GM12878 (cell line): Measurements from ENCODE around the gene ZNF723. TPM values are rescaled to one million over a fixed set of nuclear protein-coding genes. Genes with fewer than 3 reads are reported as not detected.

ENCODE experiments used
- polyA plus RNA-seq, 11 experiments: library from polyadenylated mRNA; depleted of rRNA in 4 of 11; unstranded in 6 of 11; stranded (reverse) in 5 of 11; fragments of >200 nt; fragmentation: Nextera tagmentation in 4 of 11; fragmentation: Illumina TruSeq in 1 of 11; extraction: Ambion mirVana in 4 of 11; extraction: Trizol in 1 of 11; gene quantifications; 1 replicate in 1 of 11; 2 replicates in 10 of 11; pipeline versions ENCODE4 v1.2.1 to v1.2.3, GENCODE V29; 2011 to 2016; ENCODE audit warnings: inconsistent platforms in 2 of 11, missing spikeins in 2 of 11, low read depth in 1 of 11
- small RNA-seq: library from RNA; depleted of rRNA; stranded (forward); fragments of <200 nt; gene quantifications from one replicate; pipeline ENCODE3, GENCODE V24; 2014
- total RNA-seq, 4 experiments: library from RNA; depleted of rRNA in 3 of 4; stranded (reverse); fragments of >200 nt in 3 of 4; fragmentation: Illumina TruSeq in 1 of 4; extraction: Trizol in 1 of 4; gene quantifications; 2 replicates each; pipeline versions ENCODE4 v1.2.1 to v1.2.3, GENCODE V29; 2013 to 2021

ZNF723 gene
- total and polyA plus RNA-seq, 10 of the 15 experiments (the other 5 are each of a cell fraction or from before 2014, with no cell fraction given) = not detected

Small RNA genes within 50 kb of the gene (small RNA-seq; reads per million reads assigned to genes)
- not detected for gene VN1R88P

Other genes starting within 250 kb of the ZNF723 start
- gene ZNF492, start 198.0 kb upstream of the ZNF723 start, total RNA-seq (2014; rRNA removed) = not detected in 2 replicates
- not detected in 2 replicates for gene ZNF492, start 198.0 kb upstream of the ZNF723 start, total RNA-seq (2014; rRNA removed; fragmentation: Illumina TruSeq; extraction: Trizol)
- not detected in 2 replicates for gene ZNF492, start 198.0 kb upstream of the ZNF723 start, total RNA-seq (2021)
- not detected in 2 replicates for gene ZNF492, start 198.0 kb upstream of the ZNF723 start, polyA plus RNA-seq (2011; rRNA removed)
- not detected in 2 replicates for gene ZNF492, start 198.0 kb upstream of the ZNF723 start, polyA plus RNA-seq (2014; fragmentation: Illumina TruSeq; extraction: Trizol)
- gene ZNF492, start 198.0 kb upstream of the ZNF723 start, polyA plus RNA-seq (2014; fragmentation: Nextera tagmentation; extraction: Ambion mirVana) = not detected
- gene ZNF492, start 198.0 kb upstream of the ZNF723 start, polyA plus RNA-seq (2014; rRNA removed) = not detected in 2 replicates
- not detected for gene ZNF492, start 198.0 kb upstream of the ZNF723 start, polyA plus RNA-seq (2016; fragmentation: Nextera tagmentation; extraction: Ambion mirVana)
- not detected in 2 replicates for gene ZNF99, start 48.1 kb upstream of the ZNF723 start, total RNA-seq (2014; rRNA removed)
- gene ZNF99, start 48.1 kb upstream of the ZNF723 start, total RNA-seq (2014; rRNA removed; fragmentation: Illumina TruSeq; extraction: Trizol) = not detected in 2 replicates
- not detected in 2 replicates for gene ZNF99, start 48.1 kb upstream of the ZNF723 start, total RNA-seq (2021)
- not detected in 2 replicates for gene ZNF99, start 48.1 kb upstream of the ZNF723 start, polyA plus RNA-seq (2011; rRNA removed)
- gene ZNF99, start 48.1 kb upstream of the ZNF723 start, polyA plus RNA-seq (2014; fragmentation: Illumina TruSeq; extraction: Trizol) = not detected in 2 replicates
- gene ZNF99, start 48.1 kb upstream of the ZNF723 start, polyA plus RNA-seq (2014; fragmentation: Nextera tagmentation; extraction: Ambion mirVana) = not detected
- not detected in 2 replicates for gene ZNF99, start 48.1 kb upstream of the ZNF723 start, polyA plus RNA-seq (2014; rRNA removed)
- not detected for gene ZNF99, start 48.1 kb upstream of the ZNF723 start, polyA plus RNA-seq (2016; fragmentation: Nextera tagmentation; extraction: Ambion mirVana)
- gene ZNF728, start 170.9 kb downstream of the ZNF723 start, total RNA-seq (2014; rRNA removed) = not detected in 2 replicates
- gene ZNF728, start 170.9 kb downstream of the ZNF723 start, total RNA-seq (2014; rRNA removed; fragmentation: Illumina TruSeq; extraction: Trizol) = not detected in 2 replicates
- gene ZNF728, start 170.9 kb downstream of the ZNF723 start, total RNA-seq (2021) = not detected in 2 replicates
- not detected in 2 replicates for gene ZNF728, start 170.9 kb downstream of the ZNF723 start, polyA plus RNA-seq (2011; rRNA removed)
- not detected in 2 replicates for gene ZNF728, start 170.9 kb downstream of the ZNF723 start, polyA plus RNA-seq (2014; fragmentation: Illumina TruSeq; extraction: Trizol)
- not detected for gene ZNF728, start 170.9 kb downstream of the ZNF723 start, polyA plus RNA-seq (2014; fragmentation: Nextera tagmentation; extraction: Ambion mirVana)
- gene ZNF728, start 170.9 kb downstream of the ZNF723 start, polyA plus RNA-seq (2014; rRNA removed) = not detected in 2 replicates
- gene ZNF728, start 170.9 kb downstream of the ZNF723 start, polyA plus RNA-seq (2016; fragmentation: Nextera tagmentation; extraction: Ambion mirVana) = not detected